CD4-positive, alpha-beta T cell treated with Interleukin-4 for 1 hour (primary cell): Measurements from ENCODE around the gene OR5AL1.
"Not testable (repeated sequence)": the region's sequence is repeated elsewhere in the genome, so short reads cannot be mapped to it uniquely, and the experiment has no call there.

Source experiments
- DNase-seq, 2 donors: peaks; one replicate each; pipeline ENCODE4 v3.0.0-alpha.2; 2020 to 2022

OR5AL1 gene

GRCh38 chr11:56412396-56412795 is at the start of gene OR5AL1:
TSS of gene OR5AL1 (plus strand) at chr11:56412696.
- no peak for DNase-seq

DNA sequence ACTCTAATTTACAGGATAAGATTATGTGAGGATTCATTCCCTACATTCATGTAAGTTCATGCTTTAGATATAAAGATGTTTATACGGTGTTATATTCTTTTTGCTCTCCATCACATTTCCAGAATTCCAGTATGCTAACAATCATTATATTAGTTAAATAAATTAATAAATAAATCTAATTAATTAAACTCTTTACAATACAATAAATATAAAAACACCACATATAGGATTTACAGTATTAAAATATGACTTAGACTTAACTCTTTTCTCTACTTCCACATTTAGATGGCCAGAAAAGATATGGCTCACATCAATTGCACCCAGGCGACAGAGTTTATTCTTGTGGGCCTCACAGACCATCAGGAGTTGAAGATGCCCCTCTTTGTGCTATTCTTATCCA is 37.2 kb upstream of the OR5AL1 start, which contains the start of gene OR8U1:
Gene OR8U1 (plus strand): TSS at position 301 of the 400 bp plus-strand sequence. CDS start 0 bp downstream, at position 301.
- no peak for DNase-seq

GRCh38 chr11:56380120-56380519 is 32.4 kb upstream of the OR5AL1 start:
- DNase-seq = no peak

- no peak for DNase-seq
Measured at GRCh38 chr11:56394381-56394780, 18.1 kb upstream of the OR5AL1 start.

DNA sequence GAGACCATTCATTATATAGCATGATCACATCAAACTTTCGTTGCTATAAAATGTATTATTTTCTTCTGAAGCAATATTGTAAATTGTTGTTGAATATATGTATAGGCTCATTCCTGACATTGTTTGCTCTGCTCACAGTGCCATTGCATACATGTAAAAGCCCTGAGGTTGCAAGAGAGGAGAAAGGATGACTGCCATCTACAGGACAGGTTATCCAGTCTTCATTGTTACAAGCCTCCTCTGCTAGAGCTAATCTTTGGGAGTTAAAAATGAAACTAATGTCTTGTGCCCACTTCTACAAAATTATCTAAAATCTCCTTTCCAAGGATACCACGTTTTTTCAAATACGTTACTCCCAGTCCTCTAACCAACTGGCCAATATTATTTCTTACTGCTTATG is 16.4 kb upstream of the OR5AL1 start:
- no peak for DNase-seq

DNA sequence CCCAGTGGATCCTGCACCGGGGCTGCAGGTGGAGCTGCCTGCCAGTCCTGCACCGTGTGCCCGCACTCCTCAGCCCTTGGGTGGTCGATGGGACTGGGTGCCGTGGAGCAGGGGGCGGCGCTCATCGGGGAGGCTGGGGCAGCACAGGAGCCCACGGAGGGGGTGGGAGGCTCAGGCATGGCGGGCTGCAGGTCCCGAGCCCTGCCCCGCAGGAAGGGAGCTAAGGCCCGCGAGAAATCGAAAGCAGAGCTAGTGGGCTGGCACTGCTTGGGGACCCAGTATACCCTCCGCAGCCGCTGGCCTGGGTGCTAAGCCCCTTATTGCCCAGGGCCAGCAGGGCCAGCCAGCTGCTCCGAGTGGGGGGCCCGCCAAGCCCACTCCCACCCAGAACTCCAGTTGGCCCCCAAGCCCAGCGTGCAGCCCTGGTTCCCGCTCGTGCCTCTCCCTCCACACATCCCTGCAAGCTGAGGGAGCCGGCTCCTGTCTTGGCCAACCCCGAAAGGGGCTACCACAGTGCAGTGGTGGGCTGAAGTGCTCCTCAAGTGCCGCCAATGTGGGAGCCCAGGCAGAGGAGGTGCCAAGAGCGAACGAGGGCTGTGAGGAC is 10.5 kb upstream of the OR5AL1 start:
- not testable (repeated sequence) for DNase-seq

DNA sequence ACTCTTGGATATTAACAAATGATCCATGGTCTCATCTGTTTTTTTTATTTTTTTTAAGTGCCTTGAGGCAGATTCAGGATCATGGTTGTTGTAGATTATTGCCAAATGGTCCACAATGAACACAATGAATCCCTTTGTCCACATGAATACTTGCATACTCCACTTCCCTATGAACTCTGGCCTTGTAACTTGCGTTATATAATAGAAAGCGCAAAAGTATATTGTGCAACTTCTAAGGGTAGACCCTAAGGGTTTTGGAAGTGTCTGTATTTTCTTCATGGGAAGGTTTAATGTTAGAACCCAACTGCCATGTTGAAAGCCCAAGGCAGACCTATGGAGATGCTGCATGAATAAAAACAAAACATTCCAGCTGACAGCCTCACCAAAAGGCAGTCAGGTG is 8.1 kb upstream of the OR5AL1 start:
- no peak for DNase-seq

GRCh38 chr11:56410801-56411200 is 1.7 kb upstream of the OR5AL1 start:
- DNase-seq = no peak

DNA sequence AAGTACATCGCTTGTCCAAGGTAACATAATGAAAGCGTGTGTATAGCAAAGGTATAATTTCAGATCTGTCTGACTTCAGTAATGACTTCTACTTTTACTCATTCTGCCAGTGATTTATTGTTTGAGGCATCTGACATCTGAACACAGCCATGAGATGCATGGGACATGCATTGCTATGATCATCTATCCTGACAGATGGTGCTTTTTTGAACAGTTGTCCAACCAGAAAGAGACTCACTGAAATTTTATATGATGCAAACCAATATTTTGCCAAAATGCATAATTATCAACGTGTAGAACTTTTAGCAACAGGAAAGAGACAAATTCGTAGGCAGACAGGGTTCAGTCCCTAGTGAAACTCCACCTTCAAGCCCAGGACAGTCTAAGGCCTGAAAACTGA is 41.0 kb downstream of the OR5AL1 start:
- DNase-seq = no peak

GRCh38 chr11:56457076-56457475 is 44.6 kb downstream of the OR5AL1 start:
- DNase-seq = no peak
